ENCODE data around the gene CFD.
"Not testable (repeated sequence)": the region's sequence is repeated elsewhere in the genome, so short reads cannot be mapped to it uniquely, and the experiment has no call there.

The CFD gene

GRCh38 chr19:888581-889385 lies 29.3 kb downstream of the CFD start:
- DNase-seq (ENCODE audit: low spot score) = no peak

- no peak for DNase-seq (ENCODE audit: low spot score)
These were observed 30.3 kb downstream of the CFD start for GRCh38 chr19:889662-890295.

DNA sequence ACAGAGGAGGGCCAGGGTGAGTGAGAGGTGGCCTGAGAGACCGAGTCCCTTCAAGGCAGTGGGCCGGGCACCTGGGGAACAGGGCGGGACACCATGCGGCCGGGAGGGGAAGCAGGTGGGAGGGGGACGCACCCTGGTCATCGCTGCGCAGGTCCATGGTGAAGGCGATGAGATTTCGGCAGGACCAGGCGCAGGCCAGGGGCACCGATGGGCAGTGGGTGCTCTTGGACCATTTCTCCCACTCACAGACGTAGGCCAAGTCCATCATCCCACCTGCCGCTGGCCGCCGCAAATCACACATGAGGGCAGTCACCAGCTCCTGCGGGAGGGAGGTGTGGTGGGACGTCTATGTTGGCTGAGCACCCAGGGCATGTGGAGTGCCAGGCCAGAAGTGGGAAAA lies 31.4 kb downstream of the CFD start:
- DNase-seq (ENCODE audit: low spot score) = no peak

GRCh38 chr19:891421-892200 lies 32.1 kb downstream of the CFD start:
- DNase-seq (ENCODE audit: low spot score) = not testable (repeated sequence)

DNA sequence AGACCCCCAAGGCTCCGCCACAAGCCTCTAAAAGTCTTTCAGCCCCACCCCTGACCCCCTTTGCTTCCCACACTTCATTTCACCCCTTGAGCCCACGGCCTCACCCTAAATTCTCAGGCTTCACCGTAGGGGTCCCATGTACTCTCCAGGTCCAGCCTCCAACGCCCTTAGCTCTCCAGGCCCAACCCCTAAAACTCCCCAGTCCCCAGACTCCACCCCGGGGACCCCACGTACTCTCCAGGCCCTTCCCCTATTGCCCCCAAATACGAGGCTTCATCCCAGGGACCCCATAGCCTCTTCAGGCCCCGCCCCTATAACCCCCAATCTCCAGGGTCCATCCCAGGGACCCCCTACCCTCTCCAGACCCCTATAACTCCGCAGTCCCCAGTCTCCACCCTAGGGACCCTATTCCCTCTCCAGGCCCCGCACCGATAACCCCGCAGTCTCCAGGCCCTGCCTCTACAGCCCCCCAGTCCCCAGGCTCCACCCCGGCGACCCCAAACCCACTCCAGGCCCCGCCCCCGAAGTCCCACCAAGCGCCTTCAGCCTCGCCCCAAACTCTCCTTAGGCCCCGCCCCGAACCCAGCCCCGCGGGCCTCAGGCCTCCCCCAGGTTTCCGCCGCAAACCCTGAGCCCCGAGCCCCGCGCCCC lies 32.9 kb downstream of the CFD start:
- peak; percentile 62 for DNase-seq (ENCODE audit: low spot score)

- DNase-seq (ENCODE audit: low spot score) = peak; percentile 98
These were observed 33.6 kb downstream of the CFD start, which contains the start of the genes MED16 and RNU6-9 for GRCh38 chr19:892894-893689. MED16 (minus strand) TSS chr19:893187; CDS start chr19:891131, 2,056 bp downstream. RNU6-9 (plus strand) TSS chr19:893484.

DNA sequence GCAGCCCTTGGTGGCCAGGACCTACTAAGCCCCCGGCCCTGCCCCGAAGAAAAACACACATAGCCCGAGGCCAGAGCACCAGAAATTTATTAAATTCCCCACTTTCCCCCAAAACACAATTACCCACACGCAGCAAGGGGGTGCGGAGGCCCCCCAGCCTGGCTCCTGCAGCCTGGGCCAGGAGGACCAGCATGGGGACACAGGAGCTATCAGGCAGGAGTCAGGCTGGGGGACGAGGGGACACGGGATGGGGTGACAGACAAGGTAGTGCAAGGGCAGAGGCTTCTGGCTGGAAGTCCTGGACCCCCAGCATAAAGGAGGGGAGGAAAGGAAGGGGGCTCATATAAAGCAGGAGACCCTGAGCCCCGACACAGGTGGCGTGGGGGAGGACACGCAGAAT lies 37.0 kb downstream of the CFD start:
- no peak for DNase-seq (ENCODE audit: low spot score)

DNA sequence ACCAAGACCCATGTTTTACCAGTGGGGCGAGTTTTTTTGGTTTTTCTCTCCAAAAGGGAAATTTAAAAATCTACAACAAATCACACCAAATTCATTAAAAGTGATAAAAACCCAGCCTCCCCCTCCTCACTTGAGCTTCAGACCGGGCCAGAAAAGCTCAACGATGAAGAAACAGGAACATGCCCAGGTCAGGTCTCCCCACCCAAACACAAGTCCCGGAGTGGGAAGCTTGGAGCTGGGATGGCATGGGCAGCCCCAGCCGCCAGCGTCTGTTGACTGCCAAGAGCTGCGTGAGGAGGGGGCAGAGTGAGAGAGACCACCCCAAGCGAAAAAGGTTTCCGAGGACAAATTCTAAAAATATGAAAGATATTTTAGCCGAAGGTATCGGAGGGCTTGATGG lies 37.5 kb downstream of the CFD start:
- DNase-seq (ENCODE audit: low spot score) = no peak

GRCh38 chr19:897442-898039 lies 38.1 kb downstream of the CFD start:
- DNase-seq (ENCODE audit: low spot score) = no peak

GRCh38 chr19:898663-899062 lies 39.2 kb downstream of the CFD start:
- DNase-seq (ENCODE audit: low spot score) = no peak

DNA sequence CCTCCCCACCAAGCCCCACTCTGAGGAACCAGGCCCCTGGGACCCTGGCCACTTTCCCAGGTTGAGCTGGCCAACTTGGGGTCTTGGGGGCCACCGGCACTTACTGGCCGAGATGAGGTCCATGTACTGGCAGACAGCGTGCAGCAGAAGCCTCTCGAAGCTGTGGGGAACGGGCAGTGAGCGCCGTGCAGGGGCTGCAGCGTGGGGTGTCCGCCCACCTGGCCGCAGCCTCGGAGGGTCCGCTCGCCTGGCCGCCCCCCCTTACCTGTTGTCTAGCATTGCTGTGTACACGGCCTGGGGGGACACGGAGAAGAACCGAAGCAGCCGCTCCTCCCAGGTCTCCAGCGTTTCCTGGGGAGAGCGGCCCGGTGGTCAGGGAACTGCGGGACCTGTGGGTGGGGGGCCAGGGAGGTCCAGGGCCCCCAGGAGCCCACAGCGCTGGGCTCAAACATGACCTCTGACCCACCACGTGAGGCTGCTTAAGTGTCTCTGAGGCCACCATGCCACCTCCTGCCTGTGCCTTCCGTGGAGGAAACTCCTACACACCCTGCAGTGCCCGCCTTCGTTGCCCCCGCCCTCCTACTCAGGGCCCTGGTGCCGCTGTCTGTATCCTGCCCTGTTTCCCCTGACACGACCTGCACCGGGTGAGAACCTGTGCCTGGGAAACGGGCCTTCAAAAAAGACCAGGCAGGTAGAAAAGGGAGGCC lies 40.0 kb downstream of the CFD start:
- DNase-seq (ENCODE audit: low spot score) = no peak

GRCh38 chr19:900043-900301 lies 40.5 kb downstream of the CFD start:
- DNase-seq (ENCODE audit: low spot score) = no peak

GRCh38 chr19:900302-901111 lies 41.0 kb downstream of the CFD start:
- peak; percentile 46 for DNase-seq (ENCODE audit: low spot score)

DNA sequence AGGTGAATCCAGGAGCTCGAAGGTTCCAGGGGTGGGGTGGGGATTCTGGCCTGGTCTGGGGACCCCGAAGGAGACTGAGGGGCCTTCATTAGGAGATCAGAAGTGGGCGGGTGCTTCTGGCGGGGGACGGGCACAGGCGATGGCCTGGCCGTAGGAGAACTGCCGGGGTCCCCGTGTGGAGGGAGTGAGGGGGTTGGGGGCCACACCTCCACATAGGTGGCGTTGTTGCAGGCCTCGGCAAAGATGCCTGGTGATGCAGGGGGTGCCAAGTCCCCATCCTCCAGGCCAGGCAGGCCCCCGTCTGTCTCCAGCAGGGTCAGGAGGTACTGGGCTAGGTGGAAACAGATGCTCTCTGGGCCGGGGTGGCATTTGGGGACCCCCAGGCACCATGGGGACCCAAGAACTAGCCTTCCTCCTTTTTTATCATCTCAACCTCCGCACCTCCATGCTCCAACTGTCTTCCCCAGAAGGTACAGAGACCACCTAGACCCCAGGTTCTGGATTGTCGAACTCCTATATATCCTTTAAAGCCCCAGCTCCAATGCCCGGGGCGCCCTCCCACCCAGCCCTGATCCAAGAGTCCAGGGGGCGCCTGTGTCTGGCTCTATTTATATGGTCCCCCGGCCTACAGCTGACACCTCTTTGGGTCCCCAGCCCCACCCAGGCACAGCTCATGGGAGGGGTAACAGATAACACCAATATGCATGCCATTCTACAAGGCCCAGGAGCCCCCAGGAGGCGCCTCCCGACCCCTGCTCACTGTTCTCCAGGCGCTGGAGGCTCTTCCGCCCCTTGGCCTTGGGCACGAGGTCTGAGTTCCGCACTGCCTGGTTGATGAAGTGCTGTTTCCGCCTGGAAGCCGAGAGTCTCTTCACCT lies 42.0 kb downstream of the CFD start:
- DNase-seq (ENCODE audit: low spot score) = no peak

DNA sequence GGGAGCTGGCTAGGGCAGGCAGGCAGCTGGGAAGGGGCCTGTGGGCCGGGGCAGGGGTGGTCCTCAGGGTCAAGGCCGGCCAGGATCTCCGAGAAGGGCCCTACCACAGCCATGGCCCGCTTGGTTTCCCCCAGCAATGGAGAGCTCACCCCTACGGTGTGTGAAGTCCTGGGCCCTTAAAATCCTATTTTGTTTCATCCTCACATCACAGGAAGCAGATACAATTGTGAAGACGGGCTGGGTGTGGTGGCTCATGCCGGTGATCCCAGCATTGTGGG lies 42.6 kb downstream of the CFD start:
- no peak for DNase-seq (ENCODE audit: low spot score)

- DNase-seq (ENCODE audit: low spot score) = no peak
These were observed 43.2 kb downstream of the CFD start for GRCh38 chr19:902446-903226.

- no peak for DNase-seq (ENCODE audit: low spot score)
These were observed 43.9 kb downstream of the CFD start for GRCh38 chr19:903266-903797.

GRCh38 chr19:904545-904944 lies 45.1 kb downstream of the CFD start:
- DNase-seq (ENCODE audit: low spot score) = no peak

Data from GM03348 (cell line).